ENCODE measurements around the gene PCDHGA6.

PCDHGA6 gene

GRCh38 chr5:141419074-141419880, 45.6 kb downstream of the PCDHGA6 start:
- Histone ChIP-seq H3K27ac (ENCODE audit: low read length) (no peak overlapping the region), H3K27me3 (replicated peaks; ENCODE audit: insufficient read depth, low read length) (peaks cover 26% of the 10 kb centered on the region), H3F3A (ENCODE audit: insufficient read depth, low read length) (no peaks in the 10 kb centered on the region), H3K36me3 (replicated peaks; ENCODE audit: insufficient read depth, low read length) (no peaks in the 10 kb centered on the region), H3K9ac (ENCODE audit: low read length) (no peak overlapping the region), H3K4me3 (ENCODE audit: low read length) (no peak overlapping the region), H3K4me2 (ENCODE audit: low read depth, low read length) (no peak overlapping the region), H3K9me3 (replicated peaks; ENCODE audit: insufficient read depth, low read length) (no peaks in the 10 kb centered on the region), H4K20me1 (ENCODE audit: insufficient read depth, low read length) (no peaks in the 10 kb centered on the region), H3K79me2 (ENCODE audit: low read length) (no peaks in the 10 kb centered on the region), H3K4me1 (ENCODE audit: low read length) (0 out of 2 replicates have a peak, but pooled peaks cover 3% of the 10 kb centered on the region), H3K9me2 (replicated peaks; ENCODE audit: insufficient read depth, low read length) (no peaks in the 10 kb centered on the region), H2AFZ (ENCODE audit: low read length) (no peak overlapping the region)
- no peak for TF ChIP-seq CTCF (IDR thresholded peaks at IDR 0.05; ENCODE audit: low read length)
- no peak for TF ChIP-seq EZH2 (optimal IDR thresholded peaks at IDR 0.05; ENCODE audit: low read depth, low read length)
- TF ChIP-seq EZH2phosphoT487 (IDR thresholded peaks at IDR 0.05; ENCODE audit: low read length), result no peak
- DNase-seq, result no peak

GRCh38 chr5:141420855-141421488, 47.3 kb downstream of the PCDHGA6 start, which contains the start of gene PCDHGA11:
TSS of gene PCDHGA11 (plus strand) at chr5:141421051. CDS start at chr5:141421228, 177 bp downstream.
- H3K4me2 ChIP-seq (ENCODE audit: low read depth, low read length), result peak within 1 kb of the TSS; percentile 90
- no peaks in the 10 kb centered on the region for H3K9me2 ChIP-seq (replicated peaks; ENCODE audit: insufficient read depth, low read length)
- no peaks in the 10 kb centered on the region for H4K20me1 ChIP-seq (ENCODE audit: insufficient read depth, low read length)
- no peak within 1 kb of the TSS for H3K27ac ChIP-seq (ENCODE audit: low read length)
- H2AFZ ChIP-seq (ENCODE audit: low read length), result peak within 1 kb of the TSS; percentile 87
- H3K79me2 ChIP-seq (ENCODE audit: low read length), result no peaks in the 10 kb centered on the region
- peaks cover 35% of the 10 kb centered on the region for H3K27me3 ChIP-seq (replicated peaks; ENCODE audit: insufficient read depth, low read length)
- H3K4me1 ChIP-seq (ENCODE audit: low read length), result 0 out of 2 replicates have a peak, but pooled peaks cover 3% of the 10 kb centered on the region
- no peaks in the 10 kb centered on the region for H3K9me3 ChIP-seq (replicated peaks; ENCODE audit: insufficient read depth, low read length)
- H3F3A ChIP-seq (ENCODE audit: insufficient read depth, low read length), result no peaks in the 10 kb centered on the region
- TF ChIP-seq EZH2phosphoT487 (IDR thresholded peaks at IDR 0.05; ENCODE audit: low read length) (no peak), CTCF (IDR thresholded peaks at IDR 0.05; ENCODE audit: low read length) (peak; percentile 76)
- peak; percentile 66 for DNase-seq
- H3K4me3 ChIP-seq (ENCODE audit: low read length), result peak within 1 kb of the TSS; percentile 75
- no peaks in the 10 kb centered on the region for H3K36me3 ChIP-seq (replicated peaks; ENCODE audit: insufficient read depth, low read length)
- peak within 1 kb of the TSS; percentile 24; the same call in 1 of the 2 replicates for H3K9ac ChIP-seq (ENCODE audit: low read length)

GRCh38 chr5:141421489-141421855, 47.8 kb downstream of the PCDHGA6 start:
- Histone ChIP-seq H3K9ac (ENCODE audit: low read length) (peak overlapping the region; percentile 24; the same call in 1 of the 2 replicates), H3K4me2 (ENCODE audit: low read depth, low read length) (peak overlapping the region; percentile 90), H4K20me1 (ENCODE audit: insufficient read depth, low read length) (no peaks in the 10 kb centered on the region), H3K4me3 (ENCODE audit: low read length) (peak overlapping the region; percentile 75), H3K4me1 (ENCODE audit: low read length) (0 out of 2 replicates have a peak, but pooled peaks cover 3% of the 10 kb centered on the region), H3K27ac (ENCODE audit: low read length) (no peak overlapping the region), H2AFZ (ENCODE audit: low read length) (peak overlapping the region; percentile 87), H3K27me3 (replicated peaks; ENCODE audit: insufficient read depth, low read length) (peaks cover 35% of the 10 kb centered on the region), H3K79me2 (ENCODE audit: low read length) (no peaks in the 10 kb centered on the region), H3K36me3 (replicated peaks; ENCODE audit: insufficient read depth, low read length) (no peaks in the 10 kb centered on the region), H3F3A (ENCODE audit: insufficient read depth, low read length) (no peaks in the 10 kb centered on the region), H3K9me3 (replicated peaks; ENCODE audit: insufficient read depth, low read length) (no peaks in the 10 kb centered on the region), H3K9me2 (replicated peaks; ENCODE audit: insufficient read depth, low read length) (no peaks in the 10 kb centered on the region)
- no peak for DNase-seq
- TF ChIP-seq CTCF (IDR thresholded peaks at IDR 0.05; ENCODE audit: low read length), result no peak
- no peak for TF ChIP-seq EZH2 (optimal IDR thresholded peaks at IDR 0.05; ENCODE audit: low read depth, low read length)
- no peak for TF ChIP-seq EZH2phosphoT487 (IDR thresholded peaks at IDR 0.05; ENCODE audit: low read length)
